ENCODE measurements around the gene PRKAG2. TPM values are rescaled to one million over a fixed set of nuclear protein-coding genes. Genes with fewer than 3 reads are reported as not detected.

PRKAG2 gene
- polyA plus RNA-seq, 3 donors: 29.2 to 59.8 (median 30.9) TPM

DNA sequence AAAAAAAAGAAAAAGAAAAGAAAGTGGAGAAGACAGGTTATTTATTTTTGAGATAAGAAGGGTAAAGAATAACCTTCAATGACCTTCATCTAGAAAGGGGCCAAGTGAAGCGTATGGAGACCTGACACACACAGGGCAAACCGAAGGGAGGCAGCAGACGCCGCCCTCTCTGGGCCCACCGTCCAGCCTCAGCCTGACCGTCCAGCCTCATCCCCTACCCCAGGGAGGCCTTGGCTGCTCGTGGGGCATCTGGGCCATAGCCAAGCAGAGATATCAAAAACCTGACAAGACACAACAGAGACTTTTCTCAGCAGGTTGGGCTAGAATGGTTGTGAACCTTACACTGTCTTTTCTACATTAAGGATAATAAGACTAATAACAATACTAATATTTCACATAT, 10.9 kb downstream of the PRKAG2 start:
- Histone ChIP-seq H4K20me1 (ENCODE audit: insufficient read depth, low read length) (peaks cover 99% of the 10 kb centered on the region), H3K27ac (ENCODE audit: low read depth in 1 of 2, low read length in 2 of 2) (no peak overlapping the region), H3K4me2 (replicated peaks; ENCODE audit: extremely low read depth, low read length, poor library complexity, severe bottlenecking) (no peak overlapping the region), H3K79me2 (ENCODE audit: insufficient read depth, low read length) (peaks cover 97% of the 10 kb centered on the region), H3K27me3 (ENCODE audit: control insufficient read depth in 2 of 2, insufficient read depth in 2 of 2, low read length in 2 of 2) (no peaks in the 10 kb centered on the region), H3K36me3 (replicated peaks in 1 of 2; ENCODE audit: control insufficient read depth in 1 of 2, insufficient read depth in 2 of 2, low read length in 2 of 2) (peaks cover 0 to 29% of the 10 kb centered on the region in 2 donors), H3K9me3 (replicated peaks in 1 of 2; ENCODE audit: control insufficient read depth in 1 of 2, insufficient read depth in 1 of 2, low read length in 2 of 2) (no peaks in the 10 kb centered on the region), H2AFZ (ENCODE audit: insufficient read depth, low read depth, low read length, poor library complexity, severe bottlenecking) (no peak overlapping the region), H3K9ac (ENCODE audit: insufficient read depth, low read length, poor library complexity, severe bottlenecking) (no peak overlapping the region), H3K4me1 (ENCODE audit: control insufficient read depth in 1 of 2, insufficient read depth in 2 of 2, low read length in 2 of 2) (peaks cover 40 to 51% of the 10 kb centered on the region in 2 donors), H3K4me3 (replicated peaks in 1 of 3; ENCODE audit: low read depth in 2 of 3, low read length in 3 of 3) (no peak overlapping the region)
- intact Hi-C loops (cut with micrococcal nuclease): no loop called here
- peaks cover 56% of the 10 kb centered on the region for H3K4me1 Mint-ChIP-seq
- peaks cover 35 to 43% of the 10 kb centered on the region in 2 donors for H3K36me3 Mint-ChIP-seq
- H3K4me3 Mint-ChIP-seq: no peak overlapping the region
- H3K9me3 Mint-ChIP-seq: no peaks in the 10 kb centered on the region
- DNase-seq: no peak
- peak overlapping the region in 3 of 7 donors; percentile 21 to 80 (median 30) for H3K27ac Mint-ChIP-seq
- TF ChIP-seq, protein P1, sequence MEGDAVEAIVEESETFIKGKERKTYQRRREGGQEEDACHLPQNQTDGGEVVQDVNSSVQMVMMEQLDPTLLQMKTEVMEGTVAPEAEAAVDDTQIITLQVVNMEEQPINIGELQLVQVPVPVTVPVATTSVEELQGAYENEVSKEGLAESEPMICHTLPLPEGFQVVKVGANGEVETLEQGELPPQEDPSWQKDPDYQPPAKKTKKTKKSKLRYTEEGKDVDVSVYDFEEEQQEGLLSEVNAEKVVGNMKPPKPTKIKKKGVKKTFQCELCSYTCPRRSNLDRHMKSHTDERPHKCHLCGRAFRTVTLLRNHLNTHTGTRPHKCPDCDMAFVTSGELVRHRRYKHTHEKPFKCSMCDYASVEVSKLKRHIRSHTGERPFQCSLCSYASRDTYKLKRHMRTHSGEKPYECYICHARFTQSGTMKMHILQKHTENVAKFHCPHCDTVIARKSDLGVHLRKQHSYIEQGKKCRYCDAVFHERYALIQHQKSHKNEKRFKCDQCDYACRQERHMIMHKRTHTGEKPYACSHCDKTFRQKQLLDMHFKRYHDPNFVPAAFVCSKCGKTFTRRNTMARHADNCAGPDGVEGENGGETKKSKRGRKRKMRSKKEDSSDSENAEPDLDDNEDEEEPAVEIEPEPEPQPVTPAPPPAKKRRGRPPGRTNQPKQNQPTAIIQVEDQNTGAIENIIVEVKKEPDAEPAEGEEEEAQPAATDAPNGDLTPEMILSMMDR (IDR thresholded peaks at IDR 0.05): no peak
- WGBS (ENCODE audit: insufficient coverage): 100% methylated on average over 5 of the region's 7 CpGs
- no peaks in the 10 kb centered on the region for H3K27me3 Mint-ChIP-seq (ENCODE audit: low read depth in 3 of 3)

DNA sequence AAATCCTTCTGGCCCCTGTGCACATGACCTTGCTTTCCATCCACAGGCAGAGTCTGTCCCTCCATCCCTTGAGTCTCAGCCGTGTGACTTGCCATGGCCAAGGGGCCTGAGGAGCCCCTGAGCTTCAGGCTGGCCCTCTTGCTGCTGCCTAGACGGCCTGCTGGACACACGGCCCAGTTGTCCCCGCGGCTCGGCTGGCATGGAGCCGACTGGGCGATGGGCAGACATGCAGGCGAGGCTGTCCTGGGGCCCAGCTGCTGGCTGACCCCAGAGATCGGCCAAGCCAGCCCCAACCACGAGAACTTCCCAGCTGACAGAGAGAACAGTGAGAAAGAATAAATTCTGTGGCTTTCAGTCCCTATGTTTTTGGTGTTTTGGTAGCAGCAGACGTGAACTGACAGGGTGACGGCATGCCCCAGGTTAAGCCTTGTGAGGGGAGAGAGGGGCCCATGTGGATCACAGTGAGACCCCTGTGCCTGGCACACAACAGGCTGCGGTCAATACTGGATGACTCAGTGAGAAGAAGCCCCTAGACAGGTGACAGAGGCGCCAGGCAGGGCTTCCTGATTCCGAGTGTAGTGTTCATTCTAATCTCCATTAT, 11.7 kb downstream of the PRKAG2 start:
- TF ChIP-seq, protein P1 (IDR thresholded peaks at IDR 0.05): no peak
- Mint-ChIP-seq H3K4me1 (peaks cover 49% of the 10 kb centered on the region), H3K27me3 (ENCODE audit: low read depth in 3 of 3) (no peaks in the 10 kb centered on the region), H3K9me3 (no peaks in the 10 kb centered on the region), H3K27ac (peak overlapping the region in 2 of 7 donors; percentile 57 to 61), H3K4me3 (no peak overlapping the region), H3K36me3 (peaks cover 32 to 43% of the 10 kb centered on the region in 2 donors)
- WGBS (ENCODE audit: insufficient coverage): 97% methylated on average over 13 of the region's 16 CpGs
- no peak overlapping the region for H3K4me2 ChIP-seq (replicated peaks; ENCODE audit: extremely low read depth, low read length, poor library complexity, severe bottlenecking)
- peaks cover 97% of the 10 kb centered on the region for H3K79me2 ChIP-seq (ENCODE audit: insufficient read depth, low read length)
- intact Hi-C loops (cut with micrococcal nuclease): no loop called here
- no peaks in the 10 kb centered on the region for H3K9me3 ChIP-seq (replicated peaks in 1 of 2; ENCODE audit: control insufficient read depth in 1 of 2, insufficient read depth in 1 of 2, low read length in 2 of 2)
- no peak overlapping the region for H2AFZ ChIP-seq (ENCODE audit: insufficient read depth, low read depth, low read length, poor library complexity, severe bottlenecking)
- peaks cover 2 to 33% of the 10 kb centered on the region in 2 donors for H3K36me3 ChIP-seq (replicated peaks in 1 of 2; ENCODE audit: control insufficient read depth in 1 of 2, insufficient read depth in 2 of 2, low read length in 2 of 2)
- H3K9ac ChIP-seq (ENCODE audit: insufficient read depth, low read length, poor library complexity, severe bottlenecking): no peak overlapping the region
- H3K4me3 ChIP-seq (replicated peaks in 1 of 3; ENCODE audit: low read depth in 2 of 3, low read length in 3 of 3): no peak overlapping the region
- peaks cover 99% of the 10 kb centered on the region for H4K20me1 ChIP-seq (ENCODE audit: insufficient read depth, low read length)
- H3K27ac ChIP-seq (ENCODE audit: low read depth in 1 of 2, low read length in 2 of 2): peak overlapping the region in 1 of 2 donors; percentile 11
- H3K27me3 ChIP-seq (ENCODE audit: control insufficient read depth in 2 of 2, insufficient read depth in 2 of 2, low read length in 2 of 2): no peaks in the 10 kb centered on the region
- peaks cover 34 to 42% of the 10 kb centered on the region in 2 donors for H3K4me1 ChIP-seq (ENCODE audit: control insufficient read depth in 1 of 2, insufficient read depth in 2 of 2, low read length in 2 of 2)
- no peak for DNase-seq
